Middle frontal gyrus (tissue), 1 donor: ENCODE results near the gene TEP1.
A peak's percentile ranks its signal among the peaks of the same experiment; 100 is the strongest.
"Not testable (repeated sequence)": the region's sequence is repeated elsewhere in the genome, so short reads cannot be mapped to it uniquely, and the experiment has no call there.

Source experiments
- DNase-seq: peaks from one replicate; pipeline ENCODE4 v3.0.0-alpha.2; 2015; ENCODE audit warnings: low spot score; ENCODE audit errors: extremely low spot score

Gene TEP1

DNA sequence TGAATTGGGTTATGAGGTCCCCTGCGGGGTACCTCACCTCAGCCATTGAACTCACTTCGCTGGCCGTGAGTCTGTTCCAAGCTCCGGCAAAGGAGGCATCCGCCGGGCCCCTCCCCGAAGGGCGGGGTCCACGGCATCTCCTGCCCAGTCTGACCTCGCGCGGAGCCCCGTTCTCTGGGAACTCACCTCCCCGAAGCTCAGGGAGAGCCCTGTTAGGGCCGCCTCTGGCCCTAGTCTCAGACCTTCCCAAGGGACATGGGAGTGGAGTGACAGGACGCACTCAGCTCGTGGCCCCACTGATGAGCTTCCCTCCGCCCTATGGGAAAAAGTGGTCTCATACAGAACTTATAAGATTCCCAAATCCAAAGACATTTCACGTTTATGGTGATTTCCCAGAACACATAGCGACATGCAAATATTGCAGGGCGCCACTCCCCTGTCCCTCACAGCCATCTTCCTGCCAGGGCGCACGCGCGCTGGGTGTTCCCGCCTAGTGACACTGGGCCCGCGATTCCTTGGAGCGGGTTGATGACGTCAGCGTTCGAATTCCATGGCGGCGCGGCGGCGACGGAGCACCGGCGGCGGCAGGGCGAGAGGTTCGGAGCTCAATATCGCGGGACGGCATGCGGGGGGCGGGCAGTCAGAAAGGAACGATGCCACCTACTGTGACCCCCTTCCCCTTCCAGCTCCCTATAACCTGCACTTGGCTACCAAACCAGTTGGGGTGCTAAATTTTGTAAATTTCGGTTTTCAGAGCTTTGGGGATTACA lies 70.0 kb downstream of the TEP1 start, which contains the start of gene PARP2:
PARP2 (plus strand) TSS at position 544 of the 770 bp plus-strand sequence; CDS start at position 551, 7 bp downstream.
- DNase-seq: peak; percentile 99

DNA sequence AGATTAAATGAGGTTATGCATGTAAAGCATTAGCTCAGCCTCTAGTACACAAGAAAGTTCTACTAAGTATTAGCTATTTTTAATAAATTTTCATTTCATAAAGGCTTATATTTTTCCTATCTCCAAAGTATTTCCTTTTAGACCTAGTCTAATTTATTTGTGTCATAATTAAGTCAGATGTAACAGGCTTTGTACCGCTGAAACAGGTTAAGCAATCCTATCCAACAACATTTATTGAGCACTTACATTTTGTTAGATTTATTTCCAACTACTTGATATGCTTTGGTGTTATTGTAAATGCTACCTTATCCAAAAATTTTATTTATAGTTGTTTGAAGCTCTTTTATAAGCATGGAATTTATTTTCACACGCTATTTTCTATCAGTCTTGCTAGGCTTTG lies 71.7 kb downstream of the TEP1 start:
- no peak for DNase-seq

DNA sequence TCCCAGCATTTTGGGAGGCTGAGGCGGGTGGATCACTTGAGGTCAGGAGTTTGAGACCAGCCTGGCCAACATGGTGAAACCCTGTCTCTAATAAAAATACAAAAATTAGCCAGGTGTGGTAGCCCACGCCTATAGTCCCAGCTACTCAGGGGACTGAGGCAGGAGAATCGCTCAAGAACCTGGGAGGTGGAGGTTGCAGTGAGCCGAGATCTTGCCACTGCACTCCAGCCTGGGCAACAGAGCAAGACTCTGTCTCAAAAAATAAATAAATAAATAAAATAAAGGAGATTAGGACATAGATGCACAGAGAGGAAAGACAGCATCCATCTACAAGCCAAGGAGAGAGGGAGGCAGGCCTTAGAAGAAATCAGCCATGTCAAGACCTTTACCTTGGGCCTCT lies 72.3 kb downstream of the TEP1 start:
- DNase-seq: not testable (repeated sequence)

DNA sequence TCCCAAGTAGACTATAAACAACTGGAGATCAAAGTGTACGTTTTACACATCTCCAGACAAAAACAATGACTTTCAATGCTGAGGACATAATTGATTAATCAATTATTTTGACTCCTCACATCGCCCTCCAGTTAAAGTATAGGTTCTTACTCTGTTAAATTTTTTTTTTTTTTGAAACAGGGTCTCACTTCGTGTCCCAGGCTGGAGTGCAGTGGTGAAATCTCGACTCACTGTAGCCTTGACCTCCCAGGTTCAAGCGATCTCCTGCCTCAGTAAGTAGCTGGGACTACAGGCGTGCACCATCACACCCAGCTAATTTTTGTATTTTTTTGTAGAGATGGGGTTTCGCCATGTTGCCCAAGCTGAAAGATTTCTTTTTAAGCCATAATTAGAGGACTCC lies 79.3 kb downstream of the TEP1 start:
- no peak for DNase-seq

DNA sequence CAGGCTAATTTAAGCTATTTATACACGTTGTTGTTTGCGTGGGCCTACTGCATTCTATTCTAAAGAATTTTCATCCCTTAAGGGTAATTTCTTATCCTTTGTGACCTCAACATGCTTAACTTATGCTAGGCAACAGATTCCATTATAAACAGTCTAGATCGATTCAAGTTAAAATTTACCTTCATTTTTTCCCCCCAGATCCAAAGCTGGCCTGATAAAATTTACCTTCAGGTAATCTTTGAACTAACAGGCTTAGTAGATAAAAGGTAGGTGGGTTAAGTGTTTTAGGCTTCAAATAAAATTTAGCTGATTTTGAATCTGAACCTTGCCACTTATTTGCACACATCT lies 79.8 kb downstream of the TEP1 start:
- DNase-seq: no peak

DNA sequence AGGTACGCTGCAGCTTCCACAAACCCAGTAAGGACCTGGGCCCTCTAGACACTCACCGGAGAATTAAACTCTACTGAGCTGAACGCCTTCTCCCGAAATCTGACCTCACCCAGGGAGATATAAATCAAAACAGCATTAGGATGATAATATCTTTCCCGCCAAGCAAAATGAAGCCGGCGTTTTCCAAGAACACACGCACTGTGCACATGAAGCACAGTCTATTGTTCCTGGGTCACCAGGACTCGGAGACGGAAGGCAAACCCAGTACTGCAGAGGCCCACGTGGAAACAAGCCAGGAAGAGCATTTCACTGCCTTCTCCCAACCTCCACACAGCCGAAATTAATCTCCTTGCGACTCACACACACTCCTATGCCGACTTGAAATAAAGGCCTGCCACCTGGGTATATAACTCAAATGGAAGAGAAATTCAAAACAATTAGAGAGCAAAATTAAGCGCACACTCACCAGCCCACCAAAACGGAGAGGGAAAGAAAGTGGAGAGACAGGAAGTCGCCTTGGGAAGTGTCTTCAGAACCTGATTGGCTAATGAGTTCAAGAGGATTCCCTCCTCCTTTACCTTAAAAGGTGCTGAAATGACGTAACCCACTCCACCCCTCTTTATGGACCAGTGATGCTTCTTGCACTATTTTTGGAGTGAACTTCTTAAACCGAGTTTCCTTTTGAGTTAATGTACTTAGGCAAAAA lies 80.4 kb downstream of the TEP1 start, which contains the start of gene CCNB1IP1:
CCNB1IP1 (minus strand) TSS at position 492 of the 706 bp plus-strand sequence. CDS start 16,756 bp downstream, outside the sequence.
- peak; percentile 72 for DNase-seq

DNA sequence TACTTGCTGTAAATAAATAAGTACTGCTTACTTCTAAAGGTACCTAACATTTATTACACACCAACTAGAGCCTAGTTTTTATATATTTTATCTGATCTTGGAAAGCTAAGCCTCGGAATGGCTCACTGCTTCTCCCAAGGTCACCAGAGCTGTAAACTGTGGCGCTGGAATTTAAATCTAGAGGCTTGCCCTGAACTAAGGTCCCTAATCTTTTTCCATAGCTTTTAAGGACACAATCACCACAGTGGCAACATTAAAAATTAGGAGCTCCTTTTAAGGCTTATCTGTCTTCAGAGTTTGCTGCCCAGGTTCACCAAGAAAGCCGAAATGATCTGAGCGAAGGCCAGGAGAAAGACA lies 80.9 kb downstream of the TEP1 start:
- no peak for DNase-seq

DNA sequence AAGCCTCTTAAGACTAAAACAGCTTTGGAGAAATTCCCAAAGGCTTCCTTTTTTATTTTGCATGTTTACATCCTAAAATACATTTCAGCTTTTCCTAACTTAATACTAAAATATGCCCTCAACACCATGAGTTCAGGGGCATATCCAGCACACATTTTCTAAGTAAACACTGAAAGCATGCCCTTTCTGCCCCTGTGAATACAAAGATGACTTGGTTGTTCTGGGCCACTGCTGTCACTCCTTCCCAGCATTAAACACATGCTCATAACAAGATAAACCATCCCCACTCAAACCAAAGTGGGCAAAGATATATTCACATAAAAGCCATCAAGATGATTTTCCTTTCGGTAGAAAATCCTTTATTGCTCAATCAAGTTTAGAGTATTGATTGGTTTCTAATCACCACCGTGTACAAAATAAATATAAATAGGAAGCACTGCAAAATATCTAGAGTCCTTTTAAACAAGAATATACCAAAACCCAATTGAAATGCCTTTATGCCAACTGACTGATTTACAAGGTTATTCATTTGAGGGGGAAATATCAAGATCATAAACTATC lies 82.2 kb downstream of the TEP1 start:
- no peak for DNase-seq

DNA sequence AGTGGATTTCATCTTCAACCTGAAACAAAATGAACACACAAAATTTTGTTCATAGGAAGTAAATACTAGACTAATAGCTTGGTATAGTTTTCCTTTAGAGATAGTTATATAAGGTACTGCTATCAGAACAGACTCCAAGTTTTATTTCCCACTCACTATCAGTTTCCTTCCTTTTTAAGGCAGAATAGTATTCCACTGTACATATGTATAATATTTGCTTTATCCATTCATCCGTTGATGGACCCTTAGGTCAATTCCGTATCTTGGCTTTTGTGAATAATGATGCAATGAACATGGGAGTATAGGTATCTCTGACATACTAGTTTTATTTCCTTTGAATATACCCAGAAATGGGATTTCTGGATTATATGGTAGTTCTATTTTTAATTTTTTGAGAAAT lies 83.9 kb downstream of the TEP1 start:
- DNase-seq: no peak

DNA sequence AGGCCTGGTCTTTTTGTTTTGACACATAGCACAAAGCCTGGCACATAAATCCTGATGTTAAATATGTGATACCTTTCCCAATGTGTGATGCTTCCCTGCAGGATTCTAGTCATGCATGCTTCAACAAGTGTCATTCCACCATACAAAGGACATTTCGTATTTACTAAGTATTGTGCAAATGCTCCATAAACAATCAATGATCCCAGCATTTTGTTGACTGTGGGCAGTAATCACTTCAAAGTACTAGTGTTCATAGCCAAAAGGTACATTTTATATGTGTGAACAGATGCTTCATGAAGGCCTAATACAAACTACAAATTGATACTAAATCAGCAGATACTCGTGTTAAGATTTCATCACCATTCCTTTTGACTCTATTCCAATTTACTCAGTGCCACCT lies 84.6 kb downstream of the TEP1 start:
- DNase-seq: no peak

DNA sequence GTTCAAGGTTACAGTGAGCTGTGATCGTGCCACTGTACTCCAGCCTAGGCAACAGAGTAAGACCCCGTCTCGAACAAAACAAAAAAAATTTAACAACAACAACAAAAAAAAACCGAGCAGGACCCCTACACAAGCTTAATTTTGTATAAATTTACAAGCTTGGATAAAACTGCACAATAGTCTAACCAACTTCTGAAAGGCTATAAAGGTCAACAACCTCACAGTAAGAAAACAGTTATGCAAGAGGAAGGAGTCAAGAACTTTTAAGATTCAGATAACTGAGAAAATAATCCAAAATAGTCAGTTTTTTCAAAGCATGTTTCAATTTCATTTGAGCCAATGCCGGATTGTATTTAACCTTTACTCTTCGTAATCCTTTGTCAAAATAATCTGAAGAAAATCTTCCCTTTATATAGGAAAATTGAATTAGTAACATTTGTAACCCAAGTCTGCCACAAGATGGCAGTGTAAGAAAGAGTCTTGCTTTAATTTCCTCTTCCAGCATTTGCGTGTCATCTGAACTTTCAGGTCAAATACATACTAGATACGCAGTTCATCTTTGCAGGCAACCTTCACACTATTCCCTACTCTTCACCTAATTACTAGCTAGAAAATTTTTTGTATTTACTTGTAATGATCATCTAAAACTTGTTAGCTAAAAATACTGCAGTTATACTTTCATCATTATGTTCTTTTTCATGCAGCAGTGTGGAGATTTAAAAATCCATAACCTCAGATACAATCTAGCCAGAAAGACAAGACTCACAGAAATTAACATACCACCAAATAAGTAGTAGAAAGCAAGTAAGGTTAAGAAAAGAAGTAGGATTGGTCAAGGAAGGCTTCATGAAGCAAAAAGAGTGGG lies 86.1 kb downstream of the TEP1 start:
- peak; percentile 57 for DNase-seq

DNA sequence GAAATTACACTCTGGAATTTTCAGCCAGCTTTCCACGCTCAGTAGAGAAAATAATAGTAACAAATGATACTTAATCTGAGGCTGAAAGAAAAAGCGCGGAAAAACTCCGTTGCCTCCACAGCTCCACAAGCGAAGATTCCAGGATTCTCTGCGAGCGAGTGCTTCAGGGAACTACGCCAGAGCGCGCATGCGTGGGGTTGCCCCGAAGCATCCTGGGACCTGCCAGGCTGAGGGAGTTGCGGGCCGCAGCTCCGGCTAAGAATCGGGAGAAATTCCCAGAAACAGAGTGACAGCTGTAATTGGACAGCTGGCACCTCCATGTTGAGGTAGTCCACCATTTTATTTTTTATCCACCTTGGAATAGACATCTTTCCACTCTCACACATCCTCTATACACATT lies 95.6 kb downstream of the TEP1 start:
- no peak for DNase-seq
